ENCODE results near the gene CEP44. TPM values are rescaled to one million over a fixed set of nuclear protein-coding genes. Genes with fewer than 3 reads are reported as not detected.
A peak's percentile ranks its signal among the peaks of the same experiment; 100 is the strongest.

CEP44 gene, protein sequence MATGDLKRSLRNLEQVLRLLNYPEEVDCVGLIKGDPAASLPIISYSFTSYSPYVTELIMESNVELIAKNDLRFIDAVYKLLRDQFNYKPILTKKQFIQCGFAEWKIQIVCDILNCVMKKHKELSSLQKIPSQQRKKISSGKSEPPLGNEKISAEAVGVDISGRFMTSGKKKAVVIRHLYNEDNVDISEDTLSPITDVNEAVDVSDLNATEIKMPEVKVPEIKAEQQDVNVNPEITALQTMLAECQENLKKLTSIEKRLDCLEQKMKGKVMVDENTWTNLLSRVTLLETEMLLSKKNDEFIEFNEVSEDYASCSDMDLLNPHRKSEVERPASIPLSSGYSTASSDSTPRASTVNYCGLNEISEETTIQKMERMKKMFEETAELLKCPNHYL
- total RNA-seq = 15.6 TPM
- polyA plus RNA-seq (ENCODE audit: insufficient read depth in 1 of 8, insufficient read length in 8 of 8, low replicate concordance in 1 of 8) = 10 to 100 TPM in 7 of 8 donors, 1 to 10 TPM in 1; 9.7 to 18.6 (median 12.1) TPM
- long read RNA-seq, donor 1, partial matches to known transcripts = 0 of 1 reads
- long read RNA-seq, donor 1, other reads (novel, unspliced or antisense) = 0 of 1 reads
- long read RNA-seq, donor 2 = 0 reads
- long read RNA-seq, donor 3, partial matches to known transcripts = 0 of 2 reads
- long read RNA-seq, donor 3, other reads (novel, unspliced or antisense) = 0 of 2 reads
- long read RNA-seq, donor 4, partial matches to known transcripts = 0 of 1 reads
- long read RNA-seq, donor 4, other reads (novel, unspliced or antisense) = 0 of 1 reads
- long read RNA-seq, donor 5, full-length matches to known transcripts = 1 of 1 reads
- long read RNA-seq, donor 5, partial matches to known transcripts = 0 of 1 reads
- long read RNA-seq, donor 5, other reads (novel, unspliced or antisense) = 0 of 1 reads
- long read RNA-seq, donor 6, partial matches to known transcripts = 0 of 2 reads
- long read RNA-seq, donor 6, other reads (novel, unspliced or antisense) = 0 of 2 reads
- long read RNA-seq, donor 7 = 0 reads
- long read RNA-seq, donor 8, full-length matches to known transcripts = 3 of 3 reads
- long read RNA-seq, donor 8, partial matches to known transcripts = 0 of 3 reads
- long read RNA-seq, donor 8, other reads (novel, unspliced or antisense) = 0 of 3 reads
- long read RNA-seq, donor 9, partial matches to known transcripts = 0 of 1 reads
- long read RNA-seq, donor 9, other reads (novel, unspliced or antisense) = 0 of 1 reads
- long read RNA-seq, donor 10 = 0 reads
- long read RNA-seq, donor 11, partial matches to known transcripts = 17 of 19 reads
- long read RNA-seq, donor 11, other reads (novel, unspliced or antisense) = 0 of 19 reads

DNA sequence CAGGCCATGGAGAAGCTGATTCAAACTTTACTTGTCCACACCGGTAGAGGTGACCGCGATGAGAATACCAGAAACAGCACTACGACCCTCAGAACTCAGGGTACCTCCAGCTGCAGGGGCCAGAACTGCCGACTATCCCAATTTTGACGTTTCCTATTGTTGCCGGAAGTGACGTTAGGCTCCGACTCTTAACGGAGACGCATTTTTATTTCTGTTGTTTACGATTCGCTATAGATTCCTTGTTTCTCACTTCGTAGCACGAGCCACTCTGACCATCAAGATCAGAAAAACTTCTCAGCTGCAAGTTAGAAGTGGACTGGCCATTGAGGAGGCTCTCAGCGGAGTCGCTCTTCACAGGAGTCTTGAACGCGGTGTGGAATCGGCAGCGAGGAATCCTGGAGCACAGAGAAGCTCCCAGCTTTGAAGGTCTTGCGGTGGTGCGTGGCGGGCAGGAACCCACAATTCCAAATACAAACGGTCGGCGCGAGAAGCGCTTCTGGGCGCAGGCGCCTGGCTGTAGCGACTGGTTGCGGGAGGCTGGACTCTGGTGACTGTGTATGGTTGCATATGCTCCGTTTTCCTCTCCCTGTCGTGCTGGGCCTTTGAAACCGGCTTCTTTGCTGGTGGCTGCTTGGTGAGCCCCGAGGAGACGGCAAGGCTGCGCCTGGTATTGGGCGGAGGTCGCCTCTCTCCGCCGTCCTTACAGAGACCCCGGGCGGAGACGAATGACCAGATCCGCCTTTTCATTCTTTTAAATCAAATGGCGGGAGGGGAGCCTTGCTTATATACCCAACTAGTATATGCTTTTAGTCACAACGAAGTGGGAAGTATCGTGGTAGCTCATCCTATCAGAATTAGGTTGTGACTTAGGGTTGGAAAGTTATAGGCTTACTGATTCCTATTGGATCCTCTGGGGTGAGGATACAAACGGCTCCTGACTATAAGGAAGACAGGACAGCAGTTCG lies at the start of gene CEP44, which contains the start of gene FBXO8:
CEP44 (plus strand) TSS at position 405 of the 965 bp plus-strand sequence. CDS start 15,211 bp downstream, outside the sequence.
FBXO8 (minus strand) TSS at position 161 of the 965 bp plus-strand sequence. CDS start 20,575 bp downstream, outside the sequence.
- Histone ChIP-seq H3K4me1 (ENCODE audit: control insufficient read depth, insufficient read depth, low read length) (peaks cover 3% of the 10 kb centered on the region), H3K36me3 (ENCODE audit: control insufficient read depth, insufficient read depth, low read length) (no peaks in the 10 kb centered on the region), H3K27ac (ENCODE audit: low read length) (peak within 1 kb of the TSS; percentile 100), H3K27me3 (ENCODE audit: control insufficient read depth, insufficient read depth, low read length) (no peaks in the 10 kb centered on the region), H3K4me3 (ENCODE audit: low read length) (peak within 1 kb of the TSS; percentile 92), H3K9me3 (replicated peaks; ENCODE audit: control insufficient read depth, low read depth, low read length) (peaks cover 6% of the 10 kb centered on the region)
- WGBS (ENCODE audit: insufficient coverage) = under 1% methylated on average over 28 of the region's 52 CpGs
- peak; percentile 94 for DNase-seq

DNA sequence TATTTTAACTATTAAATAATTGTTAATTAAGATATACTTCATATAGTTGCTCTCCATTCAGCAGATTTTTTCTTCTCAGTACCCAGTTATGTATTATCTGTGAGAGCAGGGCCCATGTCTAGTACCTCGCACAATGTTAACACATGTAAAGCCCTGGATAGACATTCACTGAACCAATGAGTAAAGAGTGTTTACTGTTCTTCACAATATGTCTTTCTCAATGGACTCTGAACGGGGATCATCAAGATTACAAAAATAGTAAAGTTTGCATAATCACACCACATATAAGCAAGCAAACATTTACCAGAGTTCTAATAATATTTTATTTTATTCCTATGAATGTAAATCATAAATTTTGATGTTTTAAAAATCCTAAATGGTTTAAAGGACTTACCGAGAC lies 47.4 kb upstream of the CEP44 start:
- H3K27ac ChIP-seq (ENCODE audit: low read length) = no peak overlapping the region
- no peaks in the 10 kb centered on the region for H3K27me3 ChIP-seq (ENCODE audit: control insufficient read depth, insufficient read depth, low read length)
- no peak overlapping the region for H3K4me3 ChIP-seq (ENCODE audit: low read length)
- no peaks in the 10 kb centered on the region for H3K9me3 ChIP-seq (replicated peaks; ENCODE audit: control insufficient read depth, low read depth, low read length)
- DNase-seq = no peak
- H3K4me1 ChIP-seq (ENCODE audit: control insufficient read depth, insufficient read depth, low read length) = no peaks in the 10 kb centered on the region
- H3K36me3 ChIP-seq (ENCODE audit: control insufficient read depth, insufficient read depth, low read length) = peaks cover 7% of the 10 kb centered on the region
- WGBS (ENCODE audit: insufficient coverage) = no CpG with 5 or more reads among the region's 3 CpGs

DNA sequence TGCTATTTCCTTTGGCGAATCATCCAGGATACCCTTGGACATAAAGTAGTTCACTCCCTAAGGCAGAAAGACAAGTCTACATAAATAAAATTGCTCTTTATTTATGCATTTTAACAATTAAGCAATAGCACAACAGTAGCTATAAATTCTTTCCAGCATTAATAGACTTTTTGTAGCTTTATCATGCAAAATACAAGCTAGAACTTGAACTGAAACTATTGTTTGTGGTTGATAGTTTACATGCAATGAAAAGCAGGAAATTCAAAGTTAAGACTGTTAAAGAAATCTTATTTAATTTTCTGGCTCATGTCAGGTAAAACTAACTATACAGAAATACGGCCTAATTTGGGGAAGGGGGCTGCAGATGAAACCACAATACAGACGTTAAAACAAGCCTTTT lies 42.5 kb upstream of the CEP44 start:
- Histone ChIP-seq H3K27me3 (ENCODE audit: control insufficient read depth, insufficient read depth, low read length) (no peaks in the 10 kb centered on the region), H3K27ac (ENCODE audit: low read length) (no peak overlapping the region), H3K4me1 (ENCODE audit: control insufficient read depth, insufficient read depth, low read length) (no peaks in the 10 kb centered on the region), H3K36me3 (ENCODE audit: control insufficient read depth, insufficient read depth, low read length) (peaks cover 5% of the 10 kb centered on the region), H3K4me3 (ENCODE audit: low read length) (no peak overlapping the region), H3K9me3 (replicated peaks; ENCODE audit: control insufficient read depth, low read depth, low read length) (no peaks in the 10 kb centered on the region)
- WGBS (ENCODE audit: insufficient coverage) = no CpG with 5 or more reads among the region's 3 CpGs
- DNase-seq = no peak

DNA sequence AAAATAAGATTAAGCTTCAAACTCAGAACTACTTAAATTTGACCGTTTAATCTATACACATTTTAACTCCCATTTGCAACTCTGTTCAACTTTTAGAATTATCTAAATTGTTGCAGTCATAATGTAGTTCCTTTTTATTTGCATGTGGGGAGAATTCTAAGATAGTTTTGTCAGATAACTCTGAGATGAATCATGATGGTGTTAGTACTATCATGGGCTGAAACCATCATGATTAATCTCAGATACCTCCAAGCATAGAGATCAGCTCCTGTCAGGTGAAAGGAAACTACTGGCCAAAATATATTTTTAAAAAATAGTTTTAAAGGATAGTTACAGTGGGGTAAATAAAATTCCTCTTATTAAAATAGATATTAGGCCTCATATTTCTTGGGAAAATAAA lies 39.3 kb upstream of the CEP44 start:
- Histone ChIP-seq H3K36me3 (ENCODE audit: control insufficient read depth, insufficient read depth, low read length) (no peaks in the 10 kb centered on the region), H3K4me1 (ENCODE audit: control insufficient read depth, insufficient read depth, low read length) (no peaks in the 10 kb centered on the region), H3K4me3 (ENCODE audit: low read length) (no peak overlapping the region), H3K27ac (ENCODE audit: low read length) (no peak overlapping the region), H3K9me3 (replicated peaks; ENCODE audit: control insufficient read depth, low read depth, low read length) (no peaks in the 10 kb centered on the region), H3K27me3 (ENCODE audit: control insufficient read depth, insufficient read depth, low read length) (no peaks in the 10 kb centered on the region)
- no CpG with 5 or more reads among the region's 1 CpG for WGBS (ENCODE audit: insufficient coverage)
- no peak for DNase-seq

DNA sequence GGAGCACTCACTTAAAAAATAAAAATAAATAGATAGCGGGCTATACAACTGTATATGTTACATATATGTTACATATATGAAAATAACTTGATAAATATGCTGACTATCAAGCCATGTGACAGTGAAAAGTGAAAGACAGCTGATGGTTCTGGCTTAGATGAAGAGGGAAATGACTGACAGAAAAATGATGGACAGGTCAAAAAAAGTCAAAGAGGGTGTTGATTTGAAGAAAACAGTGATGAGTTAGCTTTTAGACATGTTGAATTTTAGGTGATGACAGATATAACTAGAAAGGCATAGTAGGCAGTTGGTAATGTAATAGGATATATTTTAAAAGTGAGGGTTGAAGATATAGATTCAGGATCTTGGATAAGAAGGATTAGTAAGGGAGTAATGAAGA lies 38.0 kb upstream of the CEP44 start:
- Histone ChIP-seq H3K4me3 (ENCODE audit: low read length) (no peak overlapping the region), H3K27me3 (ENCODE audit: control insufficient read depth, insufficient read depth, low read length) (no peaks in the 10 kb centered on the region), H3K27ac (ENCODE audit: low read length) (no peak overlapping the region), H3K36me3 (ENCODE audit: control insufficient read depth, insufficient read depth, low read length) (no peaks in the 10 kb centered on the region), H3K9me3 (replicated peaks; ENCODE audit: control insufficient read depth, low read depth, low read length) (no peaks in the 10 kb centered on the region), H3K4me1 (ENCODE audit: control insufficient read depth, insufficient read depth, low read length) (no peaks in the 10 kb centered on the region)
- WGBS (ENCODE audit: insufficient coverage) = no CpG with 5 or more reads among the region's 1 CpG
- DNase-seq = no peak

DNA sequence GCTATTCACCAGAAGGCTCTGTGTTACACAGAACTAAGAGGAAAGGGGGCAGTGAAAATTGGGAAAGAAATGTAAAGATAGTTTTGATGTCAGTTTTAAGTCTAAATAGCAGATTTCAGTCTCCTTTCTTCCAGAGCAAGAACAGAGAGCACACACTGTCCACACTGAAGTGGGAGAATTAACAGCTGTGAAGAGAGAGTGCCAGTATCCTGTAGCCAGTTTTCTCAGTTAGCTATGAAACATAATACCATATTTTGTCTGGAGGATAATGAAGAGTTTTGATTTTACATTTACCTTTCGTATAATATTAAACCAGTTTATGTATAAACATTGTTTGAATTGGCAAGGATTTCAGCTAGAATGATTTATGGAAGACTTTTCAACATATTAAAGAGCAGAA lies 35.3 kb upstream of the CEP44 start:
- Histone ChIP-seq H3K4me1 (ENCODE audit: control insufficient read depth, insufficient read depth, low read length) (no peaks in the 10 kb centered on the region), H3K27ac (ENCODE audit: low read length) (no peak overlapping the region), H3K4me3 (ENCODE audit: low read length) (no peak overlapping the region), H3K9me3 (replicated peaks; ENCODE audit: control insufficient read depth, low read depth, low read length) (no peaks in the 10 kb centered on the region), H3K36me3 (ENCODE audit: control insufficient read depth, insufficient read depth, low read length) (no peaks in the 10 kb centered on the region), H3K27me3 (ENCODE audit: control insufficient read depth, insufficient read depth, low read length) (no peaks in the 10 kb centered on the region)
- peak; percentile 25 for DNase-seq
- no CpG with 5 or more reads among the region's 1 CpG for WGBS (ENCODE audit: insufficient coverage)

DNA sequence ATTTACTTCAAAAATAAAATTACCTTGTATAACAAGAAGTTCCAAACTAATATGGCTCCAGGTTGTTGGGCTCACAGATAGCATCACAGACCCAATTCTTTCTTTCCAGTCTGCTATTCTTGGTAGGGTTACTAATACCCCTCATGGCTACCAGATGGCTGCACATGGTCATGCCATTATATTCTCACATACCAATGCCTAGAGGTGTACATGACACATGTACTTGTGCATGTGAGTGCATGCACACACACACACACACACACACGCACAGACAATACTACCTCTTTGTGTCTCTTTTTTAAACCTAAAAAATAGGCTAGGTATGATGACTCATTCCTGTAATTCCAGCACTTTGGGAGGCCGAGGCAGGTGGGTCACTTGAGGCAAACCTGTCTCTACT lies 31.3 kb upstream of the CEP44 start:
- DNase-seq = no peak
- Histone ChIP-seq H3K4me1 (ENCODE audit: control insufficient read depth, insufficient read depth, low read length) (peaks cover 3% of the 10 kb centered on the region), H3K9me3 (replicated peaks; ENCODE audit: control insufficient read depth, low read depth, low read length) (no peaks in the 10 kb centered on the region), H3K36me3 (ENCODE audit: control insufficient read depth, insufficient read depth, low read length) (no peaks in the 10 kb centered on the region), H3K27ac (ENCODE audit: low read length) (no peak overlapping the region), H3K4me3 (ENCODE audit: low read length) (no peak overlapping the region), H3K27me3 (ENCODE audit: control insufficient read depth, insufficient read depth, low read length) (no peaks in the 10 kb centered on the region)
- WGBS (ENCODE audit: insufficient coverage) = 100% methylated on average over 1 of the region's 2 CpGs

DNA sequence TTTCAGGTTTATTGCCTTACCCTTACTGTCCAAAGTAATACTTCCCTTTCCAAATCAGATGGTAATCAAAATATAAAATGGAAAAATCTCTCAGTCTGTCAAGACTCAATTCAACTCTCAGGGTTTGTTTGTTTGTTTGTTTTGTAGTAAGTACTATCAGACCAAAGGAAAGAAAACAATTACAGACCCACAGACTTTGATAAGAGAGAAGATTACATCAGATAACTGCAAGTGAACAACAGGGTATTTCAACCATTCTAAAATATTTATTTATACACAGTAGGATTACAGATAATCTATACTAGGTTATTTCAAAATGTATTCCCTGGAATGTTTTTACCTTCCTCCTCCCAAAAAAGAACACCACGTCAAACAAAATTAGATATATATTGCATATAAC lies 29.1 kb upstream of the CEP44 start:
- Histone ChIP-seq H3K4me3 (ENCODE audit: low read length) (no peak overlapping the region), H3K4me1 (ENCODE audit: control insufficient read depth, insufficient read depth, low read length) (peaks cover 3% of the 10 kb centered on the region), H3K36me3 (ENCODE audit: control insufficient read depth, insufficient read depth, low read length) (no peaks in the 10 kb centered on the region), H3K27me3 (ENCODE audit: control insufficient read depth, insufficient read depth, low read length) (no peaks in the 10 kb centered on the region), H3K27ac (ENCODE audit: low read length) (no peak overlapping the region), H3K9me3 (replicated peaks; ENCODE audit: control insufficient read depth, low read depth, low read length) (no peaks in the 10 kb centered on the region)
- WGBS (ENCODE audit: insufficient coverage) = no CpG with 5 or more reads among the region's 1 CpG
- DNase-seq = no peak

DNA sequence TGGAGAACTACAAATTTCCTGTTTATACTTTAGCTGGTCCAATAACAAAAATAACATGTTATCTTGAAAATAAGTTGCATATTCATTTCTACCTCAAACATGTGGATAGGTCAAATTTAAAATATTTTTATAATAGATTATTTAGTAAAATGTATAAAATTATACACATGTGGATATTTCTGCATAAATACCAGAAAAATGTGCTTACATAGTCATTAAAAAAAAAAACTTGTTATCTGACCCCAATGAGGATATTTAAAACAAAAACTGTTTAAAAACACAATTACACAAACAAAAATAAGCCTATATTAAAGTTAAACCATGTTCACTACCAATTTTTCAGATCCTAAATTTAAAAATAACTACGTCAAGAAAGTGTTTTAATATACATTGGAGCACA lies 28.3 kb upstream of the CEP44 start:
- H3K9me3 ChIP-seq (replicated peaks; ENCODE audit: control insufficient read depth, low read depth, low read length) = no peaks in the 10 kb centered on the region
- H3K4me3 ChIP-seq (ENCODE audit: low read length) = no peak overlapping the region
- no CpG with 5 or more reads among the region's 1 CpG for WGBS (ENCODE audit: insufficient coverage)
- DNase-seq = no peak
- no peaks in the 10 kb centered on the region for H3K36me3 ChIP-seq (ENCODE audit: control insufficient read depth, insufficient read depth, low read length)
- peaks cover 3% of the 10 kb centered on the region for H3K4me1 ChIP-seq (ENCODE audit: control insufficient read depth, insufficient read depth, low read length)
- no peaks in the 10 kb centered on the region for H3K27me3 ChIP-seq (ENCODE audit: control insufficient read depth, insufficient read depth, low read length)
- no peak overlapping the region for H3K27ac ChIP-seq (ENCODE audit: low read length)

Measured in muscle of leg (tissue), 16 donors.